NCI-H345 treated with DMSO at 0.1 percent for 48 hours (cell line): ENCODE measurements around the gene PWWP2B.
A peak's percentile ranks its signal among the peaks of the same experiment; 100 is the strongest.

Experiments
- DNase-seq: peaks from one replicate; lab custom pipeline; 2025; ENCODE audit not compliant: unreplicated experiment; lab: John Stamatoyannopoulos, UW

PWWP2B gene

GRCh38 chr10:132444877-132445351, 47.9 kb downstream of the PWWP2B start:
- DNase-seq: peak; percentile 66

GRCh38 chr10:132445516-132446194, 48.7 kb downstream of the PWWP2B start:
- peak; percentile 37 for DNase-seq

GRCh38 chr10:132446195-132446581, 49.2 kb downstream of the PWWP2B start:
- DNase-seq: no peak

- DNase-seq: peak; percentile 53
Measured at GRCh38 chr10:132446661-132447445, 49.9 kb downstream of the PWWP2B start.

- no peak for DNase-seq
Measured at GRCh38 chr10:132447446-132448247, 50.6 kb downstream of the PWWP2B start.

- no peak for DNase-seq
Measured at GRCh38 chr10:132448248-132448731, 51.3 kb downstream of the PWWP2B start.

- DNase-seq: no peak
Measured at GRCh38 chr10:132449051-132449810, 52.2 kb downstream of the PWWP2B start.

- DNase-seq: no peak
Measured at GRCh38 chr10:132449811-132450181, 52.8 kb downstream of the PWWP2B start.

- no peak for DNase-seq
Measured at GRCh38 chr10:132450466-132450824, 53.4 kb downstream of the PWWP2B start.

GRCh38 chr10:132450825-132451505, 54.0 kb downstream of the PWWP2B start:
- no peak for DNase-seq

- no peak for DNase-seq
Measured at GRCh38 chr10:132451506-132452215, 54.7 kb downstream of the PWWP2B start.

GRCh38 chr10:132452216-132452650, 55.2 kb downstream of the PWWP2B start:
- DNase-seq: no peak

GRCh38 chr10:132452651-132453469, 55.9 kb downstream of the PWWP2B start:
- peak; percentile 44 for DNase-seq

GRCh38 chr10:132453470-132453861, 56.5 kb downstream of the PWWP2B start:
- DNase-seq: no peak

GRCh38 chr10:132454296-132455198, 57.5 kb downstream of the PWWP2B start:
- DNase-seq: no peak

GRCh38 chr10:132455441-132455971, 58.5 kb downstream of the PWWP2B start:
- DNase-seq: no peak
